ENCODE data around the gene GARIN5B. TPM values are rescaled to one million over a fixed set of nuclear protein-coding genes. Genes with fewer than 3 reads are reported as not detected.

The GARIN5B gene
- total and polyA plus RNA-seq, 2 of the 13 experiments (the other 11 are each of a cell fraction or from before 2014, with no cell fraction given) = not detected

DNA sequence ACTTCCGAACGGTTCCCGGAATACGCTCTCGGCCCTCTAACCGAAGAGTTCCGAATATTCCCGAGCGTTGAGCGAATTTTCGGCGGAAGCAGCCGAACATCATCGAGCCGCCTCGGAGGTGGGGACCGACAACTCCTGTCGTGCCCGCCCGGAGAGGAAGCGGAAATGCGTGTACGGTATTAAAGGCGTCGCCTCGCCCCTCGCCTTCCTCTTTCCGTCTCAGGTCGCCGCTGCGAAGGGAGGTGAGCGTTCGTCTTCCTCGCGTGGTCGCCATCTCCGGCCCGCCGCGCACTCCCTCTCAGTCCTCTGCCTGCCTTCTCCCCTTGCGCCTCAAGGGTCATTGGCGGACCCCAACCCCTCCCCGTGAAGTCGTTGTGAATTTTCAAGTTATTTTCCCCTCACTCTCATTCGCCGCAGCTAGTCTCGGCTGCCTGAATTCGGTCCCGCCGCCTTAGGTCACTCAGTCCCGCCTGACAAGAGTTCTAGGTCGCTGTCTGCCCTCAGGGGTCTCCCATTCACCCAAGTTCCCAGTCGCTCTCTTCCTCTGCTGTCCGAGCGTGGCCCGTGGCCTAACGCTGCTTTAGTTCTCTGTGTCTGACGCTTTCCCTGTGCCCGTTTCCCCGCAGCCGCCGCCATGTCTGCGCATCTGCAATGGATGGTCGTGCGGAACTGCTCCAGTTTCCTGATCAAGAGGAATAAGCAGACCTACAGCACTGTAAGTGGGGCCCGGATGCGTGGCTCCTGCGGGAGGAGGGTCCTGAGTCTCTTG, 22.8 kb upstream of the GARIN5B start, which contains the start of gene RPL28 (continued):
- TF ChIP-seq ZBTB39 (CRISPR knock-in tag; IDR thresholded peaks at IDR 0.05) (no peak), HINFP (CRISPR knock-in tag; IDR thresholded peaks at IDR 0.05; ENCODE audit: low read depth) (peak; percentile 79), ZNF704 (CRISPR knock-in tag; IDR thresholded peaks at IDR 0.05; ENCODE audit: borderline replicate concordance) (peak; percentile 37; the same call in 1 of the 2 replicates), MAF1 (CRISPR knock-in tag; IDR thresholded peaks at IDR 0.05; ENCODE audit: borderline replicate concordance) (peak; percentile 77), ZNF549 (CRISPR knock-in tag; IDR thresholded peaks at IDR 0.05) (no peak), NFAT5 (CRISPR knock-in tag; IDR thresholded peaks at IDR 0.05) (peak; percentile 60; the same call in 1 of the 2 replicates), BORCS8-MEF2B (CRISPR knock-in tag; IDR thresholded peaks at IDR 0.05) (peak; percentile 89; the same call in 1 of the 2 replicates), NR2F6 (IDR thresholded peaks at IDR 0.05) (no peak), NR2F6 (CRISPR knock-in tag; IDR thresholded peaks at IDR 0.05) (peak; percentile 39; the same call in 1 of the 2 replicates), ZFAT (CRISPR knock-in tag; conservative IDR thresholded peaks at IDR 0.05) (no peak), PHB2 (IDR thresholded peaks at IDR 0.05; ENCODE audit: partially characterized antibody) (no peak), LCORL (IDR thresholded peaks at IDR 0.05) (no peak), LCORL (CRISPR knock-in tag; IDR thresholded peaks at IDR 0.05) (0 out of 2 replicates have a peak, but pooled peaks have one; percentile 22), ZNF766 (CRISPR knock-in tag; IDR thresholded peaks at IDR 0.05; ENCODE audit: borderline replicate concordance) (peak; percentile 70; the same call in 1 of the 2 replicates), SRSF1 (optimal IDR thresholded peaks at IDR 0.05; ENCODE audit: low read depth, low read length) (no peak), TCF7L2 (IDR thresholded peaks at IDR 0.05; ENCODE audit: low read depth, low read length) (no peak), NCOA1 (CRISPR knock-in tag; IDR thresholded peaks at IDR 0.05) (no peak)
- TF ChIP-seq, protein P1, sequence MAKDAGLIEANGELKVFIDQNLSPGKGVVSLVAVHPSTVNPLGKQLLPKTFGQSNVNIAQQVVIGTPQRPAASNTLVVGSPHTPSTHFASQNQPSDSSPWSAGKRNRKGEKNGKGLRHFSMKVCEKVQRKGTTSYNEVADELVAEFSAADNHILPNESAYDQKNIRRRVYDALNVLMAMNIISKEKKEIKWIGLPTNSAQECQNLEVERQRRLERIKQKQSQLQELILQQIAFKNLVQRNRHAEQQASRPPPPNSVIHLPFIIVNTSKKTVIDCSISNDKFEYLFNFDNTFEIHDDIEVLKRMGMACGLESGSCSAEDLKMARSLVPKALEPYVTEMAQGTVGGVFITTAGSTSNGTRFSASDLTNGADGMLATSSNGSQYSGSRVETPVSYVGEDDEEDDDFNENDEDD (CRISPR knock-in tag; IDR thresholded peaks at IDR 0.05; ENCODE audit: borderline replicate concordance) = peak; percentile 73; the same call in 1 of the 2 replicates
